H1 (cell line): ENCODE results near the gene EEPD1. TPM values are rescaled to one million over a fixed set of nuclear protein-coding genes. Genes with fewer than 3 reads are reported as not detected.

Source experiments
- ATF2 ChIP-seq: IDR thresholded peaks from 2 replicates; pipeline ENCODE4 v1.6.1; 2012; ENCODE audit warnings: low read length, inconsistent platforms
- CTCF ChIP-seq, 3 experiments: IDR thresholded peaks; 1 replicate in 2 of 3; 2 replicates in 1 of 3; pipeline versions ENCODE4 v1.5.1 to v1.6.1; 2011; ENCODE audit warnings: low read length in 3 of 3, mild to moderate bottlenecking in 3 of 3, inconsistent platforms in 2 of 3, low read depth in 1 of 3, moderate library complexity in 1 of 3; ENCODE audit not compliant: insufficient read depth in 1 of 3; ENCODE audit errors: control extremely low read depth in 1 of 3
- MAFK ChIP-seq: IDR thresholded peaks from 2 replicates; pipeline ENCODE4 v1.6.1; 2012; ENCODE audit warnings: low read depth, mild to moderate bottlenecking, improper control_type of control experiment, low read length
- NRF1 ChIP-seq: IDR thresholded peaks from 2 replicates; pipeline ENCODE4 v1.6.1; 2011; ENCODE audit warnings: mild to moderate bottlenecking, low read depth, low read length, improper control_type of control experiment
- SP2 ChIP-seq: IDR thresholded peaks from 2 replicates; pipeline ENCODE4 v1.6.1; 2012; ENCODE audit warnings: mild to moderate bottlenecking, low read length, inconsistent platforms
- ZNF274 ChIP-seq: IDR thresholded peaks from 2 replicates; pipeline ENCODE4 v1.7.0; 2012; ENCODE audit warnings: low read length, borderline replicate concordance; ENCODE audit errors: extremely low read depth
- polyA plus RNA-seq, 7 experiments: library from polyadenylated mRNA; depleted of rRNA in 3 of 7; stranded (reverse) in 5 of 7; unstranded in 2 of 7; fragments of >200 nt in 5 of 7; fragments of 200-250 nt in 2 of 7; gene quantifications; 1 replicate in 5 of 7; 2 replicates in 1 of 7; 4 replicates in 1 of 7; pipeline versions ENCODE4 v1.2.1 to v1.2.3, GENCODE V29; 2011 to 2013; ENCODE audit warnings: missing spikeins in 2 of 7, mixed read lengths in 2 of 7
- total RNA-seq: library from RNA; stranded (reverse); fragmentation: NEBNext Ultra II Directional; extraction: Animal tissue kit (Norgen Biotek cat#: 25700); gene quantifications from 2 replicates; pipeline ENCODE4 v1.2.1, GENCODE V29; 2021

The EEPD1 gene
- total and polyA plus RNA-seq, 2 of the 8 experiments (the other 6 are each of a cell fraction or from before 2014, with no cell fraction given), result 3.1 to 7.8 TPM

- TF ChIP-seq CTCF (IDR thresholded peaks at IDR 0.05; ENCODE audit: control extremely low read depth in 1 of 3, insufficient read depth in 1 of 3, low read depth in 1 of 3, low read length in 3 of 3) (no peak), ZNF274 (no peak), MAFK (no peak), NRF1 (no peak), SP2 (no peak), ATF2 (no peak)
Measured at GRCh38 chr7:36236073-36236472, 83.0 kb downstream of the EEPD1 start (continued).
